B cell (primary cell): ENCODE data around the gene TNRC6A. TPM values are rescaled to one million over a fixed set of nuclear protein-coding genes. Genes with fewer than 3 reads are reported as not detected.

Experiments
- ATAC-seq: fragments of 200-7000 bp; cut with Tn5 transposase; one replicate; pipeline ENCODE4 v1.10.0; 2021; ENCODE audit warnings: low read depth, mild to moderate bottlenecking, moderate number of reproducible peaks, moderate library complexity
- CTCF ChIA-PET: fragments of 350-600 bp; sonication (Branson Sonifier 250); formaldehyde crosslinking; loops from one replicate; lab custom pipeline; 2021; ENCODE audit warnings: antibody characterized with exemption, inconsistent platforms; lab: Charles Lee
- POLR2A ChIA-PET: fragments of 350-600 bp; sonication (Branson Sonifier 250); formaldehyde crosslinking; loops from one replicate; lab custom pipeline; 2021; ENCODE audit warnings: antibody characterized with exemption; lab: Charles Lee
- DNase-seq: peaks from one replicate; pipeline ENCODE4 v3.0.0; 2013
- H2AFZ ChIP-seq: 2 replicates; pipeline ENCODE4 v1.6.1; 2012; ENCODE audit warnings: mild to moderate bottlenecking, low read depth, low read length; ENCODE audit not compliant: insufficient read depth, poor library complexity, severe bottlenecking
- H3K27ac ChIP-seq, 2 donors: 1 replicate in 1 of 2; 2 replicates in 1 of 2; pipeline ENCODE4 v1.5.1; 2012 to 2013; ENCODE audit warnings: low read length in 2 of 2, mild to moderate bottlenecking in 2 of 2, moderate library complexity in 1 of 2
- H3K27me3 ChIP-seq, 4 experiments: fragments of 200-600 bp in 1 of 4; sonication (generic) in 1 of 4; replicated peaks in 1 of 4; 1 replicate in 2 of 4; 2 replicates in 2 of 4; pipeline versions ENCODE4 v1.6.1 to v1.7.0; 2013 to 2016; ENCODE audit warnings: low read length in 3 of 4, mild to moderate bottlenecking in 2 of 4, mixed read lengths in 1 of 4, moderate library complexity in 1 of 4; ENCODE audit not compliant: insufficient read depth in 4 of 4, control insufficient read depth in 3 of 4; ENCODE audit errors: control extremely low read depth in 1 of 4
- H3K36me3 ChIP-seq, 2 experiments: replicated peaks in 1 of 2; 1 replicate in 1 of 2; 2 replicates in 1 of 2; pipeline versions ENCODE4 v1.6.1 to v1.7.1; 2013; ENCODE audit warnings: low read length in 1 of 2; ENCODE audit not compliant: insufficient read depth in 2 of 2, control insufficient read depth in 1 of 2; ENCODE audit errors: control extremely low read depth in 1 of 2, extremely low read depth in 1 of 2
- H3K4me1 ChIP-seq, 2 donors: fragments of 200-600 bp in 1 of 2; sonication (generic) in 1 of 2; 1 replicate in 1 of 2; 2 replicates in 1 of 2; pipeline versions ENCODE4 v1.5.1 to v1.6.1; 2013 to 2017; ENCODE audit warnings: low read length in 2 of 2; ENCODE audit not compliant: control insufficient read depth in 2 of 2, insufficient read depth in 2 of 2
- H3K4me2 ChIP-seq: replicated peaks from 2 replicates; pipeline ENCODE3; 2012; ENCODE audit warnings: mild to moderate bottlenecking, low read depth, low read length; ENCODE audit not compliant: poor library complexity, severe bottlenecking
- H3K4me3 ChIP-seq, 5 experiments: fragments of 200-600 bp in 1 of 5; sonication (generic) in 1 of 5; 1 replicate in 3 of 5; 2 replicates in 2 of 5; pipeline versions ENCODE4 v1.5.1 to v1.7.0; 2011 to 2016; ENCODE audit warnings: low read length in 4 of 5, mild to moderate bottlenecking in 4 of 5, low read depth in 2 of 5, control low read depth in 1 of 5, moderate library complexity in 1 of 5; ENCODE audit not compliant: insufficient read depth in 1 of 5; ENCODE audit errors: control extremely low read depth in 1 of 5, extremely low read depth in 1 of 5
- H3K79me2 ChIP-seq: fragments of 200-600 bp; sonication (generic); one replicate; pipeline ENCODE4 v1.6.0; 2016; ENCODE audit warnings: low read length; ENCODE audit not compliant: control insufficient read depth, insufficient read depth
- H3K9ac ChIP-seq: fragments of 200-600 bp; sonication (generic); 2 replicates; pipeline ENCODE4 v1.6.1; 2017; ENCODE audit warnings: mild to moderate bottlenecking, low read length, moderate library complexity
- H3K9me3 ChIP-seq, 3 donors: one replicate each; pipeline versions ENCODE4 v1.6.1 to v1.7.1; 2013; ENCODE audit warnings: low read length in 2 of 3; ENCODE audit not compliant: control insufficient read depth in 2 of 3, insufficient read depth in 1 of 3; ENCODE audit errors: control extremely low read depth in 1 of 3
- H4K20me1 ChIP-seq: 2 replicates; pipeline ENCODE4 v1.6.0; 2012; ENCODE audit warnings: mild to moderate bottlenecking, low read length; ENCODE audit not compliant: insufficient read depth, control insufficient read depth, poor library complexity, severe bottlenecking
- H3K27ac Mint-ChIP-seq: one replicate; pipeline ENCODE4 v1.8.0; 2021; ENCODE audit warnings: mixed read lengths
- H3K27me3 Mint-ChIP-seq: one replicate; pipeline ENCODE4 v1.8.0; 2021; ENCODE audit warnings: mixed read lengths
- H3K4me1 Mint-ChIP-seq: one replicate; pipeline ENCODE4 v1.8.0; 2021; ENCODE audit warnings: mixed read lengths
- H3K4me3 Mint-ChIP-seq: one replicate; pipeline ENCODE4 v1.8.0; 2021; ENCODE audit warnings: mixed read lengths
- H3K9me3 Mint-ChIP-seq: one replicate; pipeline ENCODE4 v1.8.0; 2022; ENCODE audit warnings: mixed read lengths; ENCODE audit not compliant: insufficient read depth
- CTCF ChIP-seq: fragments of 200-600 bp; IDR thresholded peaks from one replicate; pipeline ENCODE4 v1.8.0; 2022; ENCODE audit warnings: antibody characterized with exemption, mild to moderate bottlenecking
- EZH2 ChIP-seq: IDR thresholded peaks from 2 replicates; pipeline ENCODE4 v1.6.1; 2012; ENCODE audit warnings: borderline replicate concordance, low read depth, mild to moderate bottlenecking, moderate library complexity, low read length; ENCODE audit not compliant: insufficient read depth, poor library complexity, severe bottlenecking
- WGBS: methylation state at CpG from one replicate; pipeline ENCODE4 v1.1.5; 2013; ENCODE audit warnings: missing lambda C conversion rate; ENCODE audit not compliant: insufficient coverage; 5-methylcytosine and 5-hydroxymethylcytosine counted together
- intact Hi-C: fragments of 100-400 bp; cut with micrococcal nuclease; formaldehyde crosslinking; loops from one replicate; pipeline ENCODE4 v1.10.0; 2022
- polyA plus RNA-seq: library from polyadenylated mRNA; depleted of rRNA; stranded (reverse); fragments of >200 nt; gene quantifications from 2 replicates; pipeline ENCODE4 v1.2.3, GENCODE V29; 2012
- total RNA-seq, 2 donors: library from RNA; stranded (reverse); fragments of 120-200 nt in 1 of 2; gene quantifications; 1 replicate in 1 of 2; 2 replicates in 1 of 2; pipeline versions ENCODE4 v1.2.3 to v1.2.4, GENCODE V29; 2013 to 2022

TNRC6A gene
- total and polyA plus RNA-seq, 2 donors (not counting 1 experiment from before 2014, with no cell fraction given) = 79.3 to 104 TPM

- Histone ChIP-seq H4K20me1 (no peaks in the 10 kb centered on the region), H3K27me3 (no peaks in the 10 kb centered on the region), H3K9me3 (no peaks in the 10 kb centered on the region), H3K36me3 (peaks cover 1 to 89% of the 10 kb centered on the region in 2 experiments), H3K4me2 (no peak overlapping the region), H2AFZ (no peak overlapping the region), H3K9ac (no peak overlapping the region), H3K79me2 (peaks cover 8% of the 10 kb centered on the region), H3K27ac (no peak overlapping the region), H3K4me3 (no peak overlapping the region), H3K4me1 (no peaks in the 10 kb centered on the region)
- no peaks in the 10 kb centered on the region for H3K27me3 Mint-ChIP-seq
- TF ChIP-seq CTCF = no peak
- TF ChIP-seq EZH2 = no peak
- ChIA-PET CTCF (no interaction called here), POLR2A (no interaction called here)
- 100% methylated on average over 2 of the region's 4 CpGs for WGBS
- ATAC-seq = no peak
- H3K9me3 Mint-ChIP-seq = no peaks in the 10 kb centered on the region
- DNase-seq = no peak
- H3K4me3 Mint-ChIP-seq = no peak overlapping the region
- intact Hi-C loops = no loop called here
- H3K27ac Mint-ChIP-seq = no peak overlapping the region
- no peaks in the 10 kb centered on the region for H3K4me1 Mint-ChIP-seq
Measured at GRCh38 chr16:24800586-24800985, 71.1 kb downstream of the TNRC6A start.

GRCh38 chr16:24801761-24802302, 72.4 kb downstream of the TNRC6A start:
- Histone ChIP-seq H3K9me3 (no peaks in the 10 kb centered on the region), H3K27me3 (no peaks in the 10 kb centered on the region), H3K4me2 (no peak overlapping the region), H3K9ac (no peak overlapping the region), H3K36me3 (peaks cover 5 to 91% of the 10 kb centered on the region in 2 experiments), H3K27ac (no peak overlapping the region), H3K79me2 (peaks cover 8% of the 10 kb centered on the region), H4K20me1 (no peaks in the 10 kb centered on the region), H3K4me3 (no peak overlapping the region), H2AFZ (no peak overlapping the region), H3K4me1 (no peaks in the 10 kb centered on the region)
- no peak overlapping the region for H3K27ac Mint-ChIP-seq
- H3K4me3 Mint-ChIP-seq = no peak overlapping the region
- 100% methylated on average over 3 of the region's 3 CpGs for WGBS
- no peaks in the 10 kb centered on the region for H3K27me3 Mint-ChIP-seq
- ChIA-PET POLR2A (no interaction called here), CTCF (no interaction called here)
- TF ChIP-seq CTCF (no peak), EZH2 (no peak)
- intact Hi-C loops = no loop called here
- H3K9me3 Mint-ChIP-seq = no peaks in the 10 kb centered on the region
- ATAC-seq = no peak
- no peaks in the 10 kb centered on the region for H3K4me1 Mint-ChIP-seq
- no peak for DNase-seq
